HG02852 (cell line): Measurements from ENCODE around the gene ABCC4.
"Not testable (repeated sequence)": the region's sequence is repeated elsewhere in the genome, so short reads cannot be mapped to it uniquely, and the experiment has no call there.

Experiments
- ATAC-seq: cut with Tn5 transposase; IDR thresholded peaks from one replicate; pipeline ENCODE4 v1.9.1; 2021; ENCODE audit warnings: mild to moderate bottlenecking, moderate library complexity; ENCODE audit not compliant: unreplicated experiment

ABCC4 gene

GRCh38 chr13:95298169-95298965, 2.9 kb downstream of the ABCC4 start:
- ATAC-seq: no peak

- ATAC-seq: no peak
These were observed 4.8 kb downstream of the ABCC4 start for GRCh38 chr13:95296326-95296925.

- ATAC-seq: no peak
These were observed 6.2 kb downstream of the ABCC4 start for GRCh38 chr13:95295026-95295425.

GRCh38 chr13:95292622-95293021, 8.6 kb downstream of the ABCC4 start:
- no peak for ATAC-seq

GRCh38 chr13:95289901-95290300, 11.3 kb downstream of the ABCC4 start:
- not testable (repeated sequence) for ATAC-seq

- no peak for ATAC-seq
These were observed 12.2 kb downstream of the ABCC4 start for GRCh38 chr13:95289020-95289444.

GRCh38 chr13:95284436-95284835, 16.8 kb downstream of the ABCC4 start:
- no peak for ATAC-seq

GRCh38 chr13:95279016-95279415, 22.2 kb downstream of the ABCC4 start:
- no peak for ATAC-seq

GRCh38 chr13:95276037-95276505, 25.2 kb downstream of the ABCC4 start:
- ATAC-seq: no peak

GRCh38 chr13:95275322-95276036, 25.8 kb downstream of the ABCC4 start:
- ATAC-seq: no peak

- not testable (repeated sequence) for ATAC-seq
These were observed 27.6 kb downstream of the ABCC4 start for GRCh38 chr13:95273592-95274132.

- ATAC-seq: not testable (repeated sequence)
These were observed 29.2 kb downstream of the ABCC4 start for GRCh38 chr13:95272076-95272475.

GRCh38 chr13:95269756-95270155, 31.5 kb downstream of the ABCC4 start:
- ATAC-seq: no peak

GRCh38 chr13:95268343-95269065, 32.7 kb downstream of the ABCC4 start:
- not testable (repeated sequence) for ATAC-seq

GRCh38 chr13:95267662-95268342, 33.4 kb downstream of the ABCC4 start:
- no peak for ATAC-seq

- no peak for ATAC-seq
These were observed 37.0 kb downstream of the ABCC4 start for GRCh38 chr13:95264225-95264624.

GRCh38 chr13:95262837-95263384, 38.3 kb downstream of the ABCC4 start:
- ATAC-seq: no peak

GRCh38 chr13:95261956-95262355, 39.3 kb downstream of the ABCC4 start:
- ATAC-seq: no peak

GRCh38 chr13:95260031-95260525, 41.2 kb downstream of the ABCC4 start:
- peak; percentile 61 for ATAC-seq
